Chondrocyte (in vitro differentiated cells): Measurements from ENCODE around the gene GPR89B. TPM values are rescaled to one million over a fixed set of nuclear protein-coding genes. Genes with fewer than 3 reads are reported as not detected.

ENCODE experiments used
- total RNA-seq: library from RNA; stranded (reverse); gene quantifications from 3 replicates; pipeline ENCODE4 v1.2.1, GENCODE V29; 2021

Gene GPR89B
- total RNA-seq, 1 donor from 2014 or later: 8.8 TPM

Other genes with a start within 250 kb of the GPR89B start
- gene GJA5, start 167.8 kb upstream of the GPR89B start, total RNA-seq: 0.17 to 0.44 TPM in 2 of 3 replicates, not detected in the other
- not detected in 3 replicates for gene GJA8, start 25.6 kb upstream of the GPR89B start, total RNA-seq
- 10.4 to 11.3 TPM (median 11.0 TPM) in 3 replicates for gene NBPF11, start 223.9 kb downstream of the GPR89B start, total RNA-seq